GM23248 (cell line): ENCODE data around the gene HAVCR1. TPM values are rescaled to one million over a fixed set of nuclear protein-coding genes. Genes with fewer than 3 reads are reported as not detected.
"Not testable (repeated sequence)": the region's sequence is repeated elsewhere in the genome, so short reads cannot be mapped to it uniquely, and the experiment has no call there.

Source experiments
- DNase-seq: peaks from one replicate; pipeline ENCODE4 v3.0.0-alpha.2; 2015
- H2AFZ ChIP-seq: fragments of 200-600 bp; sonication (generic); 2 replicates; pipeline ENCODE4 v1.6.1; 2016; ENCODE audit warnings: antibody characterized with exemption
- H3F3A ChIP-seq: fragments of 200-600 bp; sonication (generic); 2 replicates; pipeline ENCODE4 v1.6.1; 2016; ENCODE audit warnings: mild to moderate bottlenecking, antibody characterized with exemption, mixed run types; ENCODE audit not compliant: insufficient read depth
- H3K27ac ChIP-seq: fragments of 200-600 bp; sonication (generic); 2 replicates; pipeline ENCODE4 v1.5.1; 2016; ENCODE audit warnings: mild to moderate bottlenecking
- H3K27me3 ChIP-seq: fragments of 200-600 bp; sonication (generic); replicated peaks from 2 replicates; pipeline ENCODE4 v1.6.1; 2016; ENCODE audit warnings: mild to moderate bottlenecking; ENCODE audit not compliant: insufficient read depth
- H3K36me3 ChIP-seq: fragments of 200-600 bp; sonication (generic); 2 replicates; pipeline ENCODE4 v1.6.1; 2016; ENCODE audit warnings: low read depth, mild to moderate bottlenecking
- H3K4me1 ChIP-seq: fragments of 200-600 bp; sonication (generic); 2 replicates; pipeline ENCODE4 v1.6.1; 2016; ENCODE audit warnings: mild to moderate bottlenecking; ENCODE audit not compliant: insufficient read depth
- H3K4me2 ChIP-seq: fragments of 200-600 bp; sonication (generic); one replicate; pipeline ENCODE4 v1.6.1; 2016; ENCODE audit warnings: mild to moderate bottlenecking; ENCODE audit not compliant: unreplicated experiment
- H3K4me3 ChIP-seq: fragments of 200-600 bp; sonication (generic); 2 replicates; pipeline ENCODE4 v1.5.1; 2016; ENCODE audit warnings: mild to moderate bottlenecking
- H3K79me2 ChIP-seq: fragments of 200-600 bp; sonication (generic); 2 replicates; pipeline ENCODE4 v1.6.1; 2016; ENCODE audit warnings: mild to moderate bottlenecking; ENCODE audit not compliant: insufficient read depth
- H3K9ac ChIP-seq: fragments of 200-600 bp; sonication (generic); 2 replicates; pipeline ENCODE4 v1.6.1; 2016; ENCODE audit warnings: mild to moderate bottlenecking
- H3K9me2 ChIP-seq: fragments of 200-600 bp; sonication (generic); 2 replicates; pipeline ENCODE4 v1.6.1; 2016; ENCODE audit warnings: mixed run types, mild to moderate bottlenecking, moderate library complexity; ENCODE audit not compliant: insufficient read depth
- H3K9me3 ChIP-seq: fragments of 200-600 bp; sonication (generic); one replicate; pipeline ENCODE4 v1.6.1; 2017; ENCODE audit warnings: low read depth
- H4K20me1 ChIP-seq: fragments of 200-600 bp; sonication (generic); 2 replicates; pipeline ENCODE4 v1.6.0; 2016; ENCODE audit not compliant: insufficient read depth
- EZH2 ChIP-seq: fragments of 200-600 bp; sonication (generic); IDR thresholded peaks from 2 replicates; pipeline ENCODE4 v1.6.1; 2018; ENCODE audit warnings: antibody characterized with exemption, mild to moderate bottlenecking; ENCODE audit not compliant: insufficient read depth, poor library complexity, severe bottlenecking
- EZH2phosphoT487 ChIP-seq: fragments of 200-600 bp; sonication (generic); IDR thresholded peaks from 2 replicates; pipeline ENCODE4 v1.6.1; 2018; ENCODE audit warnings: antibody characterized with exemption, moderate library complexity, mild to moderate bottlenecking, low read depth; ENCODE audit not compliant: insufficient read depth
- WGBS, 2 experiments: methylation state at CpG; one replicate each; pipeline ENCODE4 v1.1.6; 2015 to 2017; ENCODE audit warnings: low lambda C conversion rate in 2 of 2, low coverage in 1 of 2; ENCODE audit errors: missing lambda C conversion rate in 2 of 2; 5-methylcytosine and 5-hydroxymethylcytosine counted together
- in situ Hi-C: fragments of 300-500 bp; cut with MboI; formaldehyde crosslinking; loops from 2 replicates; pipeline ENCODE4 v1.15.0; 2020
- polyA plus RNA-seq: library from polyadenylated mRNA; unstranded; fragments of >200 nt; fragmentation: Nextera tagmentation; extraction: Ambion mirVana; gene quantifications from 2 replicates; pipeline ENCODE4 v1.2.1, GENCODE V29; 2016
- total RNA-seq: library from RNA; depleted of rRNA; stranded (reverse); fragments of >200 nt; shearing (Covaris generic); gene quantifications from 2 replicates; pipeline ENCODE4 v1.2.3, GENCODE V29; 2014

The HAVCR1 gene
- total and polyA plus RNA-seq, 2 experiments from 2014 or later = not detected

GRCh38 chr5:157024208-157024959 lies 34.5 kb downstream of the HAVCR1 start:
- in situ Hi-C loops = no loop called here
- Histone ChIP-seq H3K27ac (no peak overlapping the region), H3F3A (no peaks in the 10 kb centered on the region), H3K36me3 (no peaks in the 10 kb centered on the region), H3K9me2 (no peaks in the 10 kb centered on the region), H3K4me3 (no peak overlapping the region), H3K4me2 (no peak overlapping the region), H3K9me3 (no peaks in the 10 kb centered on the region), H3K79me2 (no peaks in the 10 kb centered on the region), H2AFZ (no peak overlapping the region), H3K4me1 (no peaks in the 10 kb centered on the region), H4K20me1 (no peaks in the 10 kb centered on the region), H3K27me3 (no peaks in the 10 kb centered on the region), H3K9ac (no peak overlapping the region)
- WGBS, 2 experiments = 24 to 25% methylated on average over 5 of the region's 5 CpGs
- TF ChIP-seq EZH2phosphoT487 (no peak), EZH2 (no peak)
- no peak for DNase-seq

- no peaks in the 10 kb centered on the region for H3K27me3 ChIP-seq
- H4K20me1 ChIP-seq = no peaks in the 10 kb centered on the region
- DNase-seq = no peak
- H3K9ac ChIP-seq = no peak overlapping the region
- 42 to 48% methylated on average over 2 of the region's 2 CpGs for WGBS, 2 experiments
- H3K36me3 ChIP-seq = no peaks in the 10 kb centered on the region
- H3K9me3 ChIP-seq = no peaks in the 10 kb centered on the region
- no peaks in the 10 kb centered on the region for H3F3A ChIP-seq
- H3K79me2 ChIP-seq = no peaks in the 10 kb centered on the region
- no peak overlapping the region for H3K27ac ChIP-seq
- H3K4me3 ChIP-seq = no peak overlapping the region
- no peak overlapping the region for H2AFZ ChIP-seq
- H3K4me2 ChIP-seq = no peak overlapping the region
- H3K9me2 ChIP-seq = no peaks in the 10 kb centered on the region
- TF ChIP-seq EZH2 (no peak), EZH2phosphoT487 (no peak)
- in situ Hi-C loops = no loop called here
- H3K4me1 ChIP-seq = no peaks in the 10 kb centered on the region
These were observed 36.9 kb downstream of the HAVCR1 start for GRCh38 chr5:157022024-157022423.

GRCh38 chr5:157020511-157021222 lies 38.2 kb downstream of the HAVCR1 start:
- H3K79me2 ChIP-seq = no peaks in the 10 kb centered on the region
- H3K4me2 ChIP-seq = no peak overlapping the region
- WGBS, 2 experiments = 11 to 12% methylated on average over 4 of the region's 4 CpGs
- TF ChIP-seq EZH2phosphoT487 = no peak
- no peak for TF ChIP-seq EZH2
- no peaks in the 10 kb centered on the region for H3F3A ChIP-seq
- no peaks in the 10 kb centered on the region for H3K4me1 ChIP-seq
- H3K9me2 ChIP-seq = no peaks in the 10 kb centered on the region
- H3K9ac ChIP-seq = no peak overlapping the region
- no peak overlapping the region for H3K4me3 ChIP-seq
- H4K20me1 ChIP-seq = no peaks in the 10 kb centered on the region
- H3K9me3 ChIP-seq = no peaks in the 10 kb centered on the region
- H3K27ac ChIP-seq = no peak overlapping the region
- in situ Hi-C loops = no loop called here
- DNase-seq = no peak
- no peaks in the 10 kb centered on the region for H3K27me3 ChIP-seq
- H2AFZ ChIP-seq = no peak overlapping the region
- no peaks in the 10 kb centered on the region for H3K36me3 ChIP-seq

- H3K9ac ChIP-seq = no peak overlapping the region
- H3K4me3 ChIP-seq = no peak overlapping the region
- H4K20me1 ChIP-seq = no peaks in the 10 kb centered on the region
- H3K9me2 ChIP-seq = no peaks in the 10 kb centered on the region
- H2AFZ ChIP-seq = no peak overlapping the region
- in situ Hi-C loops = no loop called here
- H3F3A ChIP-seq = no peaks in the 10 kb centered on the region
- no peaks in the 10 kb centered on the region for H3K79me2 ChIP-seq
- no peak for DNase-seq
- no peak for TF ChIP-seq EZH2phosphoT487
- TF ChIP-seq EZH2 = no peak
- H3K9me3 ChIP-seq = no peaks in the 10 kb centered on the region
- H3K27me3 ChIP-seq = no peaks in the 10 kb centered on the region
- no peaks in the 10 kb centered on the region for H3K4me1 ChIP-seq
- no peaks in the 10 kb centered on the region for H3K36me3 ChIP-seq
- no peak overlapping the region for H3K4me2 ChIP-seq
- H3K27ac ChIP-seq = no peak overlapping the region
These were observed 38.9 kb downstream of the HAVCR1 start for GRCh38 chr5:157020002-157020401.

GRCh38 chr5:157014143-157014542 lies 44.8 kb downstream of the HAVCR1 start:
- H3K27ac ChIP-seq, in situ Hi-C loops, H3K4me2 ChIP-seq, H4K20me1 ChIP-seq, H3K79me2 ChIP-seq, H3K9me3 ChIP-seq, H3K27me3 ChIP-seq, H3K9me2 ChIP-seq, H2AFZ ChIP-seq, DNase-seq, H3F3A ChIP-seq, H3K36me3 ChIP-seq, H3K4me3 ChIP-seq, H3K4me1 ChIP-seq, H3K9ac ChIP-seq: not testable (repeated sequence)
- 68% methylated on average over 12 of the region's 28 CpGs; no CpG with 5 or more reads in 1 of the 2 experiments for WGBS, 2 experiments
